ENCODE results near the gene UBA7. TPM values are rescaled to one million over a fixed set of nuclear protein-coding genes. Genes with fewer than 3 reads are reported as not detected.
A peak's percentile ranks its signal among the peaks of the same experiment; 100 is the strongest.

Gene UBA7
- total RNA-seq = 56.1 TPM

GRCh38 chr3:49813497-49814174 lies at the start of gene UBA7:
Gene UBA7, minus strand, starts transcription at chr3:49813953. Its CDS starts 166 bp downstream, at chr3:49813787.
- peak within 1 kb of the TSS; percentile 66 to 71 for H3K4me3 ChIP-seq
- intact Hi-C loops (cut with DNase I) = no loop called here
- peak in 1 of 2 donors; percentile 78 for DNase-seq (ENCODE audit: low spot score in 2 of 2)
- peaks cover 20 to 26% of the 10 kb centered on the region in 2 donors for H3K36me3 ChIP-seq
- peak within 1 kb of the TSS; percentile 66 to 76 for H3K27ac ChIP-seq
- H3K27me3 ChIP-seq = no peaks in the 10 kb centered on the region
- no peak for TF ChIP-seq CTCF (IDR thresholded peaks at IDR 0.05)
- no peaks in the 10 kb centered on the region for H3K9me3 ChIP-seq
- H3K4me1 ChIP-seq = peaks cover 9 to 16% of the 10 kb centered on the region in 2 donors

- peaks cover 8% of the 10 kb centered on the region in 2 donors for H3K4me1 ChIP-seq
- no peak for TF ChIP-seq CTCF (IDR thresholded peaks at IDR 0.05)
- H3K27me3 ChIP-seq = no peaks in the 10 kb centered on the region
- H3K4me3 ChIP-seq = no peak overlapping the region
- intact Hi-C loops (cut with DNase I) = loop anchor here (10.0 kb wide), 1 partner anchor 135 kb away; the partner anchor contains the start of gene GMPPB
- no peaks in the 10 kb centered on the region for H3K36me3 ChIP-seq
- H3K27ac ChIP-seq = no peak overlapping the region
- no peaks in the 10 kb centered on the region for H3K9me3 ChIP-seq
- DNase-seq (ENCODE audit: low spot score in 2 of 2) = no peak
Observed at GRCh38 chr3:49859576-49860305, 46.0 kb upstream of the UBA7 start.

- Histone ChIP-seq H3K27ac (peak within 1 kb of the TSS; percentile 83 to 89), H3K9me3 (no peaks in the 10 kb centered on the region), H3K27me3 (no peaks in the 10 kb centered on the region), H3K4me1 (peaks cover 8% of the 10 kb centered on the region in 2 donors), H3K4me3 (peak within 1 kb of the TSS; percentile 64 to 80), H3K36me3 (no peaks in the 10 kb centered on the region)
- intact Hi-C loops (cut with DNase I) = loop anchor here (1.0 to 10.0 kb wide), 5 partner anchors 50 to 132 kb away; partner anchors contain the start of genes GMPPB, IP6K1 and RBM6
- TF ChIP-seq CTCF (IDR thresholded peaks at IDR 0.05) = peak in 1 of 3 experiments; percentile 5
- DNase-seq (ENCODE audit: low spot score in 2 of 2) = peak; percentile 73 to 97
Observed at GRCh38 chr3:49856181-49857005, 42.6 kb upstream of the UBA7 start, which contains the start of gene TRAIP. Gene TRAIP, minus strand, starts transcription at chr3:49856564. Its CDS starts 111 bp downstream, at chr3:49856453.

GRCh38 chr3:49855662-49856061 lies 41.9 kb upstream of the UBA7 start:
- intact Hi-C loops (cut with DNase I) = loop anchor here (1.0 to 10.0 kb wide), 5 partner anchors 51 to 131 kb away; partner anchors contain the start of genes GMPPB, IP6K1 and RBM6
- Histone ChIP-seq H3K27ac (no peak overlapping the region), H3K36me3 (no peaks in the 10 kb centered on the region), H3K9me3 (no peaks in the 10 kb centered on the region), H3K27me3 (no peaks in the 10 kb centered on the region), H3K4me3 (peak overlapping the region; percentile 64 to 80), H3K4me1 (peaks cover 8% of the 10 kb centered on the region in 2 donors)
- TF ChIP-seq CTCF (IDR thresholded peaks at IDR 0.05) = no peak
- DNase-seq (ENCODE audit: low spot score in 2 of 2) = no peak

- Histone ChIP-seq H3K36me3 (no peaks in the 10 kb centered on the region), H3K4me1 (no peaks in the 10 kb centered on the region), H3K9me3 (no peaks in the 10 kb centered on the region), H3K27me3 (no peaks in the 10 kb centered on the region), H3K27ac (no peak overlapping the region), H3K4me3 (no peak overlapping the region)
- no peak for TF ChIP-seq CTCF (IDR thresholded peaks at IDR 0.05)
- intact Hi-C loops (cut with DNase I) = no loop called here
- DNase-seq (ENCODE audit: low spot score in 2 of 2) = no peak
Observed at GRCh38 chr3:49845694-49846093, 31.9 kb upstream of the UBA7 start.

Data from ascending aorta (tissue), 2 donors.